K562 (cell line): Measurements from ENCODE around the gene MAP3K14. TPM values are rescaled to one million over a fixed set of nuclear protein-coding genes. Genes with fewer than 3 reads are reported as not detected.

Experiments
- ATAC-seq: fragments of 200-7000 bp; cut with Tn5 transposase; 3 replicates; pipeline ENCODE4 v1.9.1; 2020; ENCODE audit warnings: moderate library complexity
- BruUV-seq: library from RNA; stranded (reverse); fragments of 400-500 nt; replicated peaks from 2 replicates; lab custom pipeline; 2021; lab: Mats Ljungman, UMichigan
- CTCF ChIA-PET: fragments of 300-600 bp; formaldehyde crosslinking; extraction: SDS; loops from one replicate; lab custom pipeline; 2021; ENCODE audit warnings: low intra/inter-chr PET ratio; lab: Yijun Ruan, JAX
- POLR2A ChIA-PET: fragments of 300-600, 350-650 bp; sonication (Branson Sonifier 250); formaldehyde crosslinking; extraction: SDS; loops from one replicate; lab custom pipeline; 2021; ENCODE audit warnings: antibody characterized with exemption, inconsistent platforms; lab: Yijun Ruan, JAX
- DNase-seq, 4 experiments: peaks; one replicate each; pipeline versions ENCODE4 v3.0.0 to v3.0.0-alpha.2; 2011 to 2018; ENCODE audit warnings: low spot score in 3 of 4, mixed read lengths in 3 of 4; ENCODE audit errors: extremely low read depth in 1 of 4
- FAIRE-seq: peaks from 2 replicates; lab custom pipeline; 2011; peaks lifted over from hg19 to GRCh38; lab: Jason Lieb, UNC
- H2AFZ ChIP-seq: 2 replicates; pipeline ENCODE4 v1.6.0; 2011; ENCODE audit warnings: low read depth, low read length, control low read depth, inconsistent platforms
- H3K27ac ChIP-seq: fragments of 200-600 bp; 3 replicates; pipeline ENCODE4 v1.8.0; 2011; ENCODE audit warnings: low read depth, mild to moderate bottlenecking, control low read depth, inconsistent platforms, low read length, moderate library complexity, mixed read lengths; ENCODE audit errors: extremely low read depth
- H3K27me3 ChIP-seq, 2 experiments: fragments of 300-600 bp in 1 of 2; 2 replicates in 1 of 2; 3 replicates in 1 of 2; pipeline versions ENCODE4 v1.6.0 to v1.8.0; 2011; ENCODE audit warnings: inconsistent platforms in 2 of 2, low read length in 2 of 2, mild to moderate bottlenecking in 1 of 2, mixed read lengths in 1 of 2, moderate library complexity in 1 of 2; ENCODE audit not compliant: control insufficient read depth in 2 of 2, insufficient read depth in 2 of 2
- H3K36me3 ChIP-seq: fragments of 300-600 bp; 3 replicates; pipeline ENCODE4 v1.8.0; 2011; ENCODE audit warnings: mild to moderate bottlenecking, low read length, inconsistent platforms; ENCODE audit not compliant: control insufficient read depth, insufficient read depth
- H3K4me1 ChIP-seq, 2 experiments: fragments of 200-600 bp in 1 of 2; replicated peaks in 1 of 2; 2 replicates in 1 of 2; 3 replicates in 1 of 2; pipeline versions ENCODE4 v1.5.1 to v1.8.0; 2011; ENCODE audit warnings: inconsistent platforms in 2 of 2, low read length in 2 of 2, mild to moderate bottlenecking in 1 of 2, mixed read lengths in 1 of 2, moderate library complexity in 1 of 2; ENCODE audit not compliant: control insufficient read depth in 2 of 2, insufficient read depth in 2 of 2
- H3K4me2 ChIP-seq: 2 replicates; pipeline ENCODE4 v1.6.1; 2011; ENCODE audit warnings: low read length, control low read depth, inconsistent platforms, mixed read lengths; ENCODE audit not compliant: insufficient read depth
- H3K4me3 ChIP-seq: fragments of 200-600 bp; sonication (generic), shearing (Covaris generic); 2 replicates; pipeline ENCODE4 v1.5.1; 2016; ENCODE audit warnings: control low read depth, inconsistent platforms
- H3K79me2 ChIP-seq: fragments of 200-600 bp; 3 replicates; pipeline ENCODE4 v1.8.0; 2011; ENCODE audit warnings: low read length, inconsistent platforms; ENCODE audit not compliant: control insufficient read depth, insufficient read depth
- H3K9ac ChIP-seq, 2 experiments: 2 replicates each; pipeline versions ENCODE4 v1.6.0 to v1.6.1; 2011; ENCODE audit warnings: low read depth in 2 of 2, low read length in 2 of 2, control low read depth in 1 of 2, inconsistent platforms in 1 of 2, mild to moderate bottlenecking in 1 of 2, mixed read lengths in 1 of 2; ENCODE audit not compliant: insufficient read depth in 1 of 2
- H3K9me1 ChIP-seq: one replicate; pipeline ENCODE4 v1.6.0; 2011; ENCODE audit warnings: inconsistent platforms, mild to moderate bottlenecking, low read length, moderate library complexity; ENCODE audit not compliant: control insufficient read depth, insufficient read depth
- H3K9me3 ChIP-seq: replicated peaks from 2 replicates; pipeline ENCODE4 v1.5.1; 2011; ENCODE audit warnings: low read depth, low read length, inconsistent platforms; ENCODE audit not compliant: control insufficient read depth, insufficient read depth
- H4K20me1 ChIP-seq: replicated peaks from 2 replicates; pipeline ENCODE4 v1.6.1; 2011; ENCODE audit warnings: low read length, inconsistent platforms, mixed read lengths; ENCODE audit not compliant: control insufficient read depth, insufficient read depth
- BRD9 ChIP-seq: fragments of 450-650 bp; IDR thresholded peaks from 2 replicates; pipeline ENCODE4 v1.6.1; 2018; ENCODE audit warnings: low read depth; ENCODE audit not compliant: partially characterized antibody
- PTTG1 ChIP-seq: fragments of 450-650 bp; IDR thresholded peaks from 2 replicates; pipeline ENCODE4 v1.6.1; 2016; ENCODE audit warnings: low read depth, mild to moderate bottlenecking, missing genetic modification characterization, missing compliant biosample characterization
- ZFP1 ChIP-seq: fragments of 450-650 bp; formaldehyde crosslinking; IDR thresholded peaks from 2 replicates; pipeline ENCODE4 v1.4.0; 2020; ENCODE audit warnings: mild to moderate bottlenecking, mixed read lengths
- WGBS: fragments of 100-300 bp; shearing (Covaris generic); methylation state at CpG from one replicate; pipeline ENCODE4 v1.1.6; 2016; ENCODE audit warnings: low coverage, mixed read lengths; ENCODE audit not compliant: insufficient coverage; ENCODE audit errors: missing lambda C conversion rate; 5-methylcytosine and 5-hydroxymethylcytosine counted together
- in situ Hi-C: fragments of 300-500 bp; cut with MboI; formaldehyde crosslinking; loops from 4 replicates; pipeline ENCODE4 v1.15.0; 2018; ENCODE audit warnings: inconsistent platforms, mixed read lengths
- intact Hi-C: fragments of 100-400 bp; cut with micrococcal nuclease; formaldehyde crosslinking; loops from 2 replicates; pipeline ENCODE4 v1.14.2; 2022
- polyA plus RNA-seq, 8 experiments: library from polyadenylated mRNA; depleted of rRNA in 4 of 8; stranded (reverse) in 5 of 8; unstranded in 3 of 8; fragments of >200 nt; fragmentation: Nextera tagmentation in 2 of 8; fragmentation: Illumina TruSeq in 1 of 8; extraction: Ambion mirVana in 2 of 8; extraction: Trizol in 1 of 8; gene quantifications; 2 replicates each; pipeline versions ENCODE4 v1.2.1 to v1.2.3, GENCODE V29; 2011 to 2014; ENCODE audit warnings: inconsistent platforms in 1 of 8, missing spikeins in 1 of 8
- total RNA-seq, 7 experiments: library from RNA; depleted of rRNA in 6 of 7; stranded (reverse); fragments of >200 nt in 6 of 7; fragmentation: Illumina TruSeq in 2 of 7; extraction: Trizol in 2 of 7; gene quantifications; 2 replicates each; pipeline versions ENCODE4 v1.2.1 to v1.2.3, GENCODE V29; 2011 to 2021; ENCODE audit warnings: low replicate concordance in 1 of 7

MAP3K14 gene
- total and polyA plus RNA-seq, 9 of the 15 experiments (the other 6 are each of a cell fraction or from before 2014, with no cell fraction given), result 0.45 to 8.7 (median 3.2) TPM

DNA sequence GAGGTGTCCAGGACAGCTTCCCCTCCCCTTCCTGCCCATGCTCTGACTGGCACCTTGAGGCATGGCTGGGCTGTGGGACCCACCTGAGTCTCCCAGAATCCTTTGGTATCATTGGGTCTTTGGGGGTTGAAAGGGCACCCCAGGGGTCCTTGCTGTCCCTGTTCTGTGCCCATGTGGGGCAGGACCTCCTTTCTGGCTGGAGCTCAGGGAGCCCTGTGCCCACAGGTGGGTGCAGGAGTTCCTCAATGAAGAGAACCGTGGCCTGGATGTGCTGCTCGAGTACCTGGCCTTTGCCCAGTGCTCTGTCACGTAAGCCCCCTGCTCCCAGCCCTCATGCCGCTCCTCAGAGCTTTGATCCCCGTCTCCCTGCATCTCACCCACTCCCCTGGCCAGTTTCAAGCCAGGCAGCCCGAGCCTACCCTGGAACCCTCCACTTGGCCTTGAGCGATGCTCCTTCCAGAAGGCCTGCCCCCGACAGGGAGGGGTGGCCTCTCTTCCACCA, 83.3 kb downstream of the MAP3K14 start:
- Histone ChIP-seq H3K4me3 (no peak overlapping the region), H3K79me2 (peaks cover 13% of the 10 kb centered on the region; the same call in 1 of the 3 replicates), H3K9me1 (no peaks in the 10 kb centered on the region), H2AFZ (no peak overlapping the region), H3K27me3 (no peaks in the 10 kb centered on the region), H3K27ac (no peak overlapping the region), H4K20me1 (no peaks in the 10 kb centered on the region), H3K9ac (peak overlapping the region in 1 of 2 experiments; percentile 44; a peak in 2 of 4 replicates), H3K4me2 (no peak overlapping the region), H3K9me3 (no peaks in the 10 kb centered on the region), H3K36me3 (peaks cover 11% of the 10 kb centered on the region; the same call in 1 of the 3 replicates), H3K4me1 (peaks cover 22 to 43% of the 10 kb centered on the region in 2 experiments)
- in situ Hi-C loops (no loop called here), intact Hi-C loops (no loop called here)
- POLR2A ChIA-PET, result interaction anchor here (9.0 kb wide), 1 partner anchor 84 kb away, joined by 92 read pairs; the partner anchor contains the start of gene HEXIM1
- DNase-seq (no peak), FAIRE-seq (no peak), ATAC-seq (no peak)
- TF ChIP-seq PTTG1 (tag) (no peak), BRD9 (no peak), ZFP1 (no peak)
- 58% methylated on average over 6 of the region's 8 CpGs for WGBS
- CTCF ChIA-PET, result interaction anchor here (3.2 to 3.5 kb wide), 2 partner anchors 14 to 98 kb away, joined by 34 to 44 read pairs; partner anchors contain the start of gene ACBD4
- BruUV-seq, result no TSS peak
